RWPE2 (cell line): ENCODE results near the gene TICRR.

Source experiments
- ATAC-seq: fragments of 200-7000 bp; cut with Tn5 transposase; 3 replicates; pipeline ENCODE4 v1.9.1; 2021; ENCODE audit warnings: low read depth
- DNase-seq: peaks from one replicate; pipeline ENCODE4 v3.0.0-alpha.2; 2020; ENCODE audit warnings: low spot score
- H3K27ac ChIP-seq: fragments of 450-650 bp; 2 replicates; pipeline ENCODE4 v1.5.1; 2017; ENCODE audit warnings: mild to moderate bottlenecking; ENCODE audit not compliant: poor library complexity, severe bottlenecking
- H3K27me3 ChIP-seq: fragments of 250-450 bp; sonication (Bioruptor Pico); 2 replicates; pipeline ENCODE4 v1.5.1; 2021; ENCODE audit warnings: mild to moderate bottlenecking, moderate library complexity; ENCODE audit not compliant: insufficient read depth, poor library complexity, severe bottlenecking
- H3K36me3 ChIP-seq: fragments of 250-450 bp; sonication (Bioruptor Pico); 2 replicates; pipeline ENCODE4 v1.5.1; 2020; ENCODE audit warnings: low read depth, mild to moderate bottlenecking, moderate library complexity
- H3K4me1 ChIP-seq: fragments of 250-450 bp; sonication (Bioruptor Pico); 2 replicates; pipeline ENCODE4 v1.5.1; 2021; ENCODE audit warnings: mild to moderate bottlenecking, moderate library complexity; ENCODE audit not compliant: insufficient read depth, poor library complexity, severe bottlenecking
- H3K4me3 ChIP-seq: fragments of 250-450 bp; sonication (Bioruptor Pico); 2 replicates; pipeline ENCODE4 v1.5.1; 2021; ENCODE audit warnings: mild to moderate bottlenecking, moderate library complexity; ENCODE audit not compliant: severe bottlenecking
- H3K9me3 ChIP-seq: fragments of 250-450 bp; sonication (Bioruptor Pico); 2 replicates; pipeline ENCODE4 v1.5.1; 2021; ENCODE audit warnings: mild to moderate bottlenecking, moderate library complexity; ENCODE audit not compliant: severe bottlenecking
- CTCF ChIP-seq: fragments of 450-650 bp; IDR thresholded peaks from one replicate; pipeline ENCODE4 v1.5.1; 2017; ENCODE audit warnings: mild to moderate bottlenecking, moderate library complexity; ENCODE audit not compliant: poor library complexity, severe bottlenecking

TICRR gene

GRCh38 chr15:89649013-89649625 lies 73.8 kb downstream of the TICRR start:
- Histone ChIP-seq H3K27ac (no peak overlapping the region), H3K4me1 (no peaks in the 10 kb centered on the region), H3K9me3 (no peaks in the 10 kb centered on the region), H3K4me3 (no peak overlapping the region), H3K27me3 (no peaks in the 10 kb centered on the region), H3K36me3 (peaks cover 7% of the 10 kb centered on the region; the same call in 1 of the 2 replicates)
- DNase-seq = peak; percentile 72
- ATAC-seq = no peak
- no peak for TF ChIP-seq CTCF

GRCh38 chr15:89649716-89650115 lies 74.4 kb downstream of the TICRR start:
- TF ChIP-seq CTCF = no peak
- H3K4me1 ChIP-seq = no peaks in the 10 kb centered on the region
- peak; percentile 72 for DNase-seq

GRCh38 chr15:89652131-89652530 lies 76.9 kb downstream of the TICRR start:
- no peak overlapping the region for H3K4me3 ChIP-seq

More at GRCh38 chr15:89649716-89650115, 74.4 kb downstream of the TICRR start:
- Histone ChIP-seq H3K36me3 (0 out of 2 replicates have a peak, but pooled peaks cover 2% of the 10 kb centered on the region), H3K27ac (no peak overlapping the region), H3K27me3 (no peaks in the 10 kb centered on the region), H3K9me3 (no peaks in the 10 kb centered on the region), H3K4me3 (no peak overlapping the region)
- no peak for ATAC-seq

GRCh38 chr15:89652666-89653065 lies 77.4 kb downstream of the TICRR start:
- ATAC-seq = no peak
- no peaks in the 10 kb centered on the region for H3K4me1 ChIP-seq
- no peaks in the 10 kb centered on the region for H3K27me3 ChIP-seq
- no peak for TF ChIP-seq CTCF
- DNase-seq = peak; percentile 70
- no peaks in the 10 kb centered on the region for H3K36me3 ChIP-seq
- H3K9me3 ChIP-seq = no peaks in the 10 kb centered on the region
- H3K4me3 ChIP-seq = no peak overlapping the region
- H3K27ac ChIP-seq = no peak overlapping the region

More at GRCh38 chr15:89652131-89652530, 76.9 kb downstream of the TICRR start:
- no peaks in the 10 kb centered on the region for H3K4me1 ChIP-seq
- no peak for TF ChIP-seq CTCF
- H3K27ac ChIP-seq = no peak overlapping the region
- ATAC-seq = no peak
- no peaks in the 10 kb centered on the region for H3K36me3 ChIP-seq
- H3K27me3 ChIP-seq = no peaks in the 10 kb centered on the region
- no peaks in the 10 kb centered on the region for H3K9me3 ChIP-seq
- DNase-seq = peak; percentile 69

GRCh38 chr15:89653578-89653977 lies 78.3 kb downstream of the TICRR start:
- Histone ChIP-seq H3K27me3 (no peaks in the 10 kb centered on the region), H3K27ac (no peak overlapping the region), H3K36me3 (no peaks in the 10 kb centered on the region), H3K4me1 (no peaks in the 10 kb centered on the region), H3K4me3 (no peak overlapping the region), H3K9me3 (no peaks in the 10 kb centered on the region)
- no peak for TF ChIP-seq CTCF
- ATAC-seq (no peak), DNase-seq (peak; percentile 28)
